Measurements from ENCODE around the gene CHMP5. TPM values are rescaled to one million over a fixed set of nuclear protein-coding genes. Genes with fewer than 3 reads are reported as not detected.

The CHMP5 gene
- total RNA-seq = 86.9 and 96.8 TPM in 2 replicates

GRCh38 chr9:33264473-33265177 is at the start of gene CHMP5, which contains the start of gene BAG1:
CHMP5 (plus strand) TSS chr9:33265049; CDS start chr9:33265079, 30 bp downstream.
BAG1 (minus strand) TSS chr9:33264708.

GRCh38 chr9:33239921-33240320 is 24.9 kb upstream of the CHMP5 start, which contains the start of gene SPINK4:
SPINK4 (plus strand) TSS chr9:33240167; CDS start chr9:33240209, 42 bp downstream.

GRCh38 chr9:33290247-33291030 is 25.6 kb downstream of the CHMP5 start, which contains the start of gene NFX1:
NFX1 (plus strand) TSS chr9:33290516; CDS start chr9:33290573, 57 bp downstream.

Other genes with a start within 250 kb of the CHMP5 start
- gene DNAJA1, start 239.8 kb upstream of the CHMP5 start, total RNA-seq = 71.3 and 85.9 TPM in 2 replicates
- gene SMU1, start 188.4 kb upstream of the CHMP5 start, total RNA-seq = 25.8 and 31.2 TPM in 2 replicates
- gene B4GALT1, start 97.7 kb upstream of the CHMP5 start, total RNA-seq = 118 and 169 TPM in 2 replicates
- gene SPINK4, start 24.9 kb upstream of the CHMP5 start, total RNA-seq = 0.91 TPM in 1 of 2 replicates, not detected in the other
- 15.5 and 22.3 TPM in 2 replicates for gene BAG1, start 341 bp upstream of the CHMP5 start, total RNA-seq
- gene NFX1, start 25.5 kb downstream of the CHMP5 start, total RNA-seq = 27.4 and 30.3 TPM in 2 replicates
- 0.13 TPM in 1 of 2 replicates, not detected in the other for gene AQP7, start 137.5 kb downstream of the CHMP5 start, total RNA-seq
- gene AQP3, start 182.5 kb downstream of the CHMP5 start, total RNA-seq = 0.66 and 1.0 TPM in 2 replicates
- gene NOL6, start 208.9 kb downstream of the CHMP5 start, total RNA-seq = 24.0 and 39.5 TPM in 2 replicates

Measured in smooth muscle cell of the pulmonary artery (primary cell).